ENCODE results near the gene CDK5.
A peak's percentile ranks its signal among the peaks of the same experiment; 100 is the strongest.
"Not testable (repeated sequence)": the region's sequence is repeated elsewhere in the genome, so short reads cannot be mapped to it uniquely, and the experiment has no call there.

Gene CDK5

DNA sequence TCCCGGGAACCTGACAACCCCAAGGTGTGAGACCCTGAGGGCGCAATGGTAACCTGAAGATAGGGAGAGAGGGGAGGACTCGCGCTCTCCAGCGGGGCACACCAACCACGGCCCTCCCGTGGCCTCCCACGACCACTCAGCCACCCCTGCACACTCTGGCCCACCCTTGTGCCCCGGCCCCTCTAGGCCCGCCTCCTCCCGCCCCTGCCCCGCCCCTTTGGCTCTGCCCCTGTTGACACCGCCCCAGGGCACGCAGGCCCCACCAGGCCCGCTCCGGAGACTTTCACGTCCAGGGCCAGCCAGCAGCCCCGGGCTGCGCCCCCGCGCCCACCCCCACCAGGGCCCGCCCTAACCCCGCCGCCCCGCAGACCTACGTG lies 44.4 kb downstream of the CDK5 start:
- DNase-seq = no peak

DNA sequence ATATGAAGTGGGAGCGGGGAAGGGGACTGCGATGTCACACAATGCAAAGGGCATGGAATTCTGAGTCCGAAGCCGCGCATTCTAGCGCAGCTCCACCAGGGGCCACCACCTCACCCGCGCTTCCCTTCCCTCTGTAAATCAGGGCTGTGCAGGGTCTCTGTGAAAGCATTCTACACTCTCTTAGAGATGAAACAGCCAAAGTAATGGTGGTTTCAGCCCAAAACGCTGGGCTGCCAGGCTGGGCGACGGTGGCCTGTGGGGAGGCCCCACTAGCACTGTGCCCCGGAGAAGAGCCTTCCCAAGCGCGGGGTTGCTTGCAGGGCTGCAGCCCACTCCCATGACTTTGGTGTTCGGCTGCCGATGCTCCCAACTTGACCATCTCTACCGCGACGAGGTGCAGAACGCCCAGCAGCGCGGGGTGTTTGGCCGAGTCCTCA lies 44.8 kb downstream of the CDK5 start:
- peak in 1 of 2 experiments; percentile 34 for DNase-seq

DNA sequence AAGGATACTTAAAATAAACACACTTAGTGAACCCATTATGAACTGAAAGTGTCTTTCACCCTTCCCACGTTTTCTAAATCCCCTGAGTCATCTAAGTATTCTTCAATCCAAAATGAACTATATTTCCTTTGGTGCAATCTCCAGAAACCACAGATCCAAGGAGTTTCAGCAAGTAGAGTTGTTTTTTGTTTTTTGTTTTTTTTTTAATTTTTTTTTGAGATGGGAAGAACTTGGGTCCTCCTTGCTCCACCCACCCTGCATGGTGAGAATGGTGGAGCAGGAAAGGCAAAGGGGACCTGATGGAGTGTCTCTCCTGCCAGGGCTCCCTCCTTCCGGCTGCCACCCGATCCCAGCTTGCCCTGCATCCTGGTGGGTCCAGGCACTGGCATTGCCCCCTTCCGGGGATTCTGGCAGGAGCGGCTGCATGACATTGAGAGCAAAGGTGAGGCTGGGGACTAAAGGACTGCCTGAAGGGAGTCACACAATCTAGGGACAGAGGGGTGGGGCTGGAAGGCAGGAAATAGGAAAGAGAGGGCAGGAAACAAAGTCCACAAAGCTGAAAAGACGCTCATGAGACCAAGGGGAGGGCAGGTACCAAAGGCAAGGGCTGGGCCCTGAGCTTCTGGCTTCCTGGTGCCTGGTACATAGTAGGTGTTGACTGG lies 45.5 kb downstream of the CDK5 start:
- no peak for DNase-seq

DNA sequence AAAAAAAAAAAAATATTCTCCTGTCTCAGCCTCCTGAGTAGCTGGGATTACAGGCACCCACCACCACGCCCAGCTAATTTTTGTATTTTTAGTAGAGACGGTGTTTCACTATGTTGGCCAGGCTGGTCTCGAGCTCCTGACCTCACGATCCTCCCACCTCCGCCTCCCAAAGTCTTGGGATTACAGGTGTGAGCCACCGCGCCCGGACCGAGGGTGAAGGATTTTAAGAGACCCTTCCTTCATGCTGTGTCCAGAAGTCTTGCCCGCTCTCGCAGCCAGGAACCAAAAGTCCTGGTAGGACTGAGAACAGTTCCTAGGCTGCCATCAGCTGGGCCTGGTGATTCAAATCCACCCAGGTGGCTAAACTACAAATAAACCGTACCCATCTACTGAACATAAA lies 46.1 kb downstream of the CDK5 start:
- not testable (repeated sequence) for DNase-seq

DNA sequence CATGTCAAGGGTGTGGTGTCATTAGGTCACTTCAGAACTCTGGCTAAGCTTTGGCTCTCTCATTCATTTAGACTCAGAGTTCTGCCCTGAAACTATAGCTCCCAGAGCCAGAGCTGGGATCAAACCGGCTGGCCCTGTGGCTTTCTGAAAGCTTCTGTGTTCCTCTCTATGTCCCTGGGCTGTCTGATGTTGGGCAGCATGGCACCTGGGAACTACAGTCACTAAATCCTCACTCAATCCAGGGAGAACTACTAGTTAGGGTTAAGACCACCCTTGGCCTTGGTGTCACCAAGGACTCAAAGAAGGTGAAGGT lies 46.6 kb downstream of the CDK5 start:
- DNase-seq = no peak

DNA sequence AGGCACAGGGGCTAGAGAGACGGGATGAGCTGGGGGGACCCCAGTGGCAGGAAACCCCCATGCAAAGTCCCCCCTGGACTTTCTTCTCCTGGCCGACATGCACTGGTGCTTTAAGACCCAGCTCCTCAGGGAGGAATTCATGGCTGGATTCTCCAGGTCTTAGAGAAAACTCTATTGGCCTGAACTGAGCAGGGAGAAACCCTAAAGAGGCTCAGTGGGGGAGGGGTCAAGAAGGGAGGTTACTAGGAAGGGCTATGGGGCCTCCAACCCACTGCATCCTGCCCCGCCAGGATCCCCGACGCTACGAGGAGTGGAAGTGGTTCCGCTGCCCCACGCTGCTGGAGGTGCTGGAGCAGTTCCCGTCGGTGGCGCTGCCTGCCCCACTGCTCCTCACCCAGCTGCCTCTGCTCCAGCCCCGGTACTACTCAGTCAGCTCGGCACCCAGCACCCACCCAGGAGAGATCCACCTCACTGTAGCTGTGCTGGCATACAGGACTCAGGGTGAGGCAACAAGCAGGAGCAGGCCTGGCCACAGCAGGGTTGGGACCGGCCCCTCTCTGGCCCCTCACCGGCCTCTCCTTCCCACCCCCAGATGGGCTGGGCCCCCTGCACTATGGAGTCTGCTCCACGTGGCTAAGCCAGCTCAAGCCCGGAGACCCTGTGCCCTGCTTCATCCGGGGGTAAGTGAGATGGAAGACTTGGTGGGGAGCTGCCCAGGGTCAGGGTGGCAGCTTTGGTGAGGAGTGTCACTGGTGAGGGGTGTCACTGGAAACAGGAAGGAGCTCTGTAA lies 47.2 kb downstream of the CDK5 start:
- DNase-seq = no peak

DNA sequence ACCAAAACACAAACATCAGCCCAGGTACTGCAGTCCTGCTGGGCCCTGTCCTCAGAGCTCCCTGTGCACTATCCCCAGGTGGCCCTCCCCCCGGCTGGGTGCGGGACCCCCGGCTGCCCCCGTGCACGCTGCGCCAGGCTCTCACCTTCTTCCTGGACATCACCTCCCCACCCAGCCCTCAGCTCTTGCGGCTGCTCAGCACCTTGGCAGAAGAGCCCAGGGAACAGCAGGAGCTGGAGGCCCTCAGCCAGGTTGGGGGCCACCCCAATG lies 47.7 kb downstream of the CDK5 start:
- DNase-seq = no peak

DNA sequence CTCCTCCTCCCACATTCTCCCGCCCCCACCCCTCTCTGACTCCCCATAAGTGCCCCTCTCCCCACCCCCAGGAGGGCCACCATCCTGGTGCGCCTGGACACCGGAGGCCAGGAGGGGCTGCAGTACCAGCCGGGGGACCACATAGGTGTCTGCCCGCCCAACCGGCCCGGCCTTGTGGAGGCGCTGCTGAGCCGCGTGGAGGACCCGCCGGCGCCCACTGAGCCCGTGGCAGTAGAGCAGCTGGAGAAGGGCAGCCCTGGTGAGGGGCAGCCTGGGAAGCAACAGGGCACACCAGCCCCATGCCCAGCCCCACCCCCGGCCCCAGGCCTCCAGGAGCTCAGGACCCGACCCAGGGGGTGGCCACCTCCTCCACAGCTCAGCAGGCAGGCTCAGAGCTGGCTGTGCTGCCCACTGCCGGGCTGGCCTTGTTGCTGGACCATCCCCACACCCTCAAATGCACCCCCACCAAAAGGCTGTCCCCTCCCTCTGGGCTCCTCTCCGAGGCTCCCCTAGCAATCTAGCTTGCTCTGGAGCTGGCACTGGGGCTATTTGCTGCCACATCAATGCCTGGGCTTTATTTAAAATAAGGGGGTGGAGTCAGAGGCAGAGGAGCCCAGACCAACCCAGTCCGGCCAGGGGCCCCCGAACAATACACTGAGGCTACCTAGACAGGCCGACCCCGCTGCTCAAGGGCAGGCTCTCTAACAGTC lies 48.2 kb downstream of the CDK5 start:
- DNase-seq = no peak

DNA sequence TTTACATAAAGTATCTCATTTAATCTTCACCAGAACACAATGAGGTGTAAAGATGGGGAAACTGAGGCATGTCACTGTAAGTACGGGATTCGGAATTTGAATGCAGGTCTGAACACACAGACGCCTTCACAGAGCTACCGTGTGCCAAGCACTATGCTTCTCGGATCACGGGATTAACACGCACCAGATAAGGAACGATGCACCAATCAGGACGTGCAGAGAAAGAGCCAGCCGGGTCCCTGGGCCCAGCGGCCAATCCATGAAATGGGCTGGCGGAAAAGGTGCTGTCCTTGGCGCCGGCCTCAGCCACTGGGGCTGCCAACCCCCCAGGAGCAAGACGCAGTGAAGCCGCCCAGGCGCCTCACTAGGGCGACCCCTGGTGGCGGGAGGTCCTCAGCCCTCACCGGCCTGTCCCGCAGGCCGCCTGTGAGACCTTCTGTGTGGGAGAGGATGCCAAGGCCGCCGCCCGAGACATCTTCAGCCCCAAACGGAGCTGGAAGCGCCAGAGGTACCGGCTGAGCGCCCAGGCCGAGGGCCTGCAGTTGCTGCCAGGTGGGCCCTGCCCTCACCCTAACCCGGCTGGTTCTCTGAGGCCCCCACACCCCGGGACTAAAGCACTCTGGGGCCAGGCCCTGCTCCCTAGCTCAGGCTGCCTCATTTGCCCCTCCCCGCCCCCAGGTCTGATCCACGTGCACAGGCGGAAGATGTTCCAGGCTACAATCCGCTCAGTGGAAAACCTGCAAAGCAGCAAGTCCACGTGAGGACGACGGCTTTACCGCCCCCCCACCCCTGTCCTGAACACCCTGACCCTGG lies 49.0 kb downstream of the CDK5 start:
- DNase-seq = no peak

DNA sequence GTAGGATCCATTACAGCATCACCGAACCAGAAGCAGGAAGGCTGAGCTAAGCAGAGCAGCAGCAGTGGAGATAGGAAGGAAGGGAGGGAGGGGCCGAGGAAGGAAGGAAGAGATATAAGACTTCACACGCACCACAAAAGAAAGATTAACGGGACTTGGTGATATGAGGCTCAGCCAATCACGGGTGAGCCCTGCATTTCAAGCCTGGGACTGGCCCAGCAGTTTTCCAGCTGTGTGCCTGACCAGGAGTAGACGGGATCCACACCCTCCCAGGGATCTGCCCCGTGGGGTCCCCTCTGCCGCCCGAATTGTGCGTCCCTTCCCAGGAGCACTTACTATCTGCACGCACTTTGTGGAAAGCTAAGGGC lies 49.6 kb downstream of the CDK5 start:
- no peak for DNase-seq

DNA sequence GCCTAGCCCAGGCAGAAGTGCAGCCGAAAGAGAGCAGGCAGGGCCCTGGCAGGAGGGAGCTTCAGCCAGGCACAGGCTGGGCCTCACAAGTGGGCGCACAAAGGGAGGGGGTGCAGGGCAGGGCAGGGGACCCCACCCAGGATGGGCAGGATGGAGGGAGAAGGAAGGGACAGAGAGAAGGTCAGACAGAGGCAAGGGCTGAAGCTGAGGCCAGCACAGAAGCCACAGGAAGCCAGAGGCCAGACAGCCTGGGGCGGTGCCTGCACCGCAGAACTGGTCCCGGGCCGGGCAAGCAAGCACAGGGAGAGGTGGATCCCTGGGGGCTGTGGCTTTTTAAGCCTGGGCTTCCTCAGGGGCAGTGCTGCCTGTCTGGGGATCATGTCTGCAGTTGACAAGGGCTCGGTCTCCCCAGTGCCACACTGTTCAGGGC lies 50.2 kb downstream of the CDK5 start:
- DNase-seq = no peak

DNA sequence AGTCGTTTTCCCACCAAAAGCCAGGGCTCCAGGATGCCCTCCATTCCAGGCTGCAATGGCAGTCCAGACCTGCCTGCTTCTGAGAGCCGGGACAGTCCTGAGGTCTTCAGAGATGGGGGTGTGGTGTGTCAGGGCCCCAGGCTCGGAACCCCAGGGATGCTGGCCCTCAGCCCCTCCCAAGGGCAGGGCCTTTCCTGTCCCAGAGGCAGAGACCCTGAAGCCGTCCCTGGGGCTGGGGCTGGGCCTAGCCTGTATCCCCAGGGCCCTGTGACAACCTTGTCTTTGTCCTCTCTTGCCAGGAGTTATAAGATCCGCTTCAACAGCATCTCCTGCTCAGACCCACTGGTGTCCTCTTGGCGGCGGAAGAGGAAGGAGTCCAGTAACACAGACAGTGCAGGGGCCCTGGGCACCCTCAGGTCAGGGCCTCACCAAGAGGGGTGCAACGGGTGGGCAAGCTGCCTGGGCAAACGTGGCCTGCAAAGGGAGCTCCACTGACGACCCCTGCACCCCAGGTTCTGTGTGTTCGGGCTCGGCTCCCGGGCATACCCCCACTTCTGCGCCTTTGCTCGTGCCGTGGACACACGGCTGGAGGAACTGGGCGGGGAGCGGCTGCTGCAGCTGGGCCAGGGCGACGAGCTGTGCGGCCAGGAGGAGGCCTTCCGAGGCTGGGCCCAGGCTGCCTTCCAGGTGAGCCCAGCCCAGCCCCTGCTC lies 51.0 kb downstream of the CDK5 start:
- no peak for DNase-seq

DNA sequence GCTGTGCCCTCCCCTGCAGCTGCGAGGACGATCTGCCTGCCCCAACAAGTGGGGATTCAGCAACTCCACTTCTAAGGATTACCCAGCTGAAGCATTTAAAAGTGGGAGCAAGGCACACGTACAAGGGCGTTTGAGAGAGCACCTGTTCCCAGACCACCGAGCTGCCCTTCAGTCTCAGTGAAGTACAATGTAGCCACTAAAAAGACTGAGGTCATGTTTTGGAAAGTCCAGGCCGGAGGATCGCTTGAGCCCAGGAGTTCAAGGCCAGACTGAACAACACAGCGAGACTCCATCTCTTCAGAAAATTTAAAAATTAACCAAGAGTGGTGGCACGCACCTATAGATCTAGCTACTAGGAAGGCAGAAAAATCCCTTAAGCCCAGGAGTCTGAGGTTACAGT lies 52.1 kb downstream of the CDK5 start:
- peak in 1 of 2 experiments; percentile 57 for DNase-seq

Measured in NCI-H524 (cell line).